Activated naive CD8-positive, alpha-beta T cell treated with anti-CD3 and anti-CD28 coated beads, Interleukin-2, amount 10 ng/mL, durations not matched to agents 7 days and 5 days (primary cell): ENCODE results near the gene GRIA1. TPM values are rescaled to one million over a fixed set of nuclear protein-coding genes. Genes with fewer than 3 reads are reported as not detected.

ENCODE experiments used
- ATAC-seq: fragments of 150-1000 bp; cut with Tn5 transposase; one replicate; pipeline ENCODE4 v1.10.0; 2021; ENCODE audit warnings: low read depth, moderate library complexity
- POLR2A ChIA-PET: fragments of 350-600 bp; sonication (Branson Sonifier 250); formaldehyde crosslinking; loops from one replicate; lab custom pipeline; 2021; ENCODE audit warnings: antibody characterized with exemption; lab: Charles Lee
- DNase-seq: peaks from one replicate; pipeline ENCODE4 v3.0.0; 2021
- H3K27ac Mint-ChIP-seq: one replicate; pipeline ENCODE4 v1.8.0; 2022; ENCODE audit warnings: mild to moderate bottlenecking, mixed read lengths
- H3K27me3 Mint-ChIP-seq: one replicate; pipeline ENCODE4 v1.8.0; 2022; ENCODE audit warnings: mild to moderate bottlenecking, moderate library complexity, mixed read lengths
- H3K36me3 Mint-ChIP-seq: one replicate; pipeline ENCODE4 v1.8.0; 2021; ENCODE audit warnings: mild to moderate bottlenecking, mixed read lengths
- H3K4me1 Mint-ChIP-seq: one replicate; pipeline ENCODE4 v1.8.0; 2021; ENCODE audit warnings: mixed read lengths
- H3K4me3 Mint-ChIP-seq: one replicate; pipeline ENCODE4 v1.8.0; 2022; ENCODE audit warnings: mild to moderate bottlenecking, moderate library complexity, mixed read lengths
- H3K9me3 Mint-ChIP-seq: one replicate; pipeline ENCODE4 v1.8.0; 2021; ENCODE audit warnings: mixed read lengths
- total RNA-seq, 2 experiments: library from RNA; stranded (reverse); gene quantifications; one replicate each; pipeline ENCODE4 v1.2.3, GENCODE V29; 2021

The GRIA1 gene
- total RNA-seq: not detected

- DNase-seq (no peak), ATAC-seq (no peak)
- Mint-ChIP-seq H3K4me1 (no peaks in the 10 kb centered on the region), H3K27ac (no peak within 1 kb of the TSS), H3K4me3 (no peak within 1 kb of the TSS), H3K9me3 (no peaks in the 10 kb centered on the region), H3K27me3 (peaks cover 29% of the 10 kb centered on the region), H3K36me3 (no peaks in the 10 kb centered on the region)
- POLR2A ChIA-PET: no interaction called here
These were observed at the start of gene GRIA1 for GRCh38 chr5:153490118-153491037. TSS of gene GRIA1 (plus strand) at chr5:153490670.

- ATAC-seq: no peak
- Mint-ChIP-seq H3K27ac (no peak overlapping the region), H3K36me3 (no peaks in the 10 kb centered on the region), H3K4me1 (no peaks in the 10 kb centered on the region), H3K27me3 (no peaks in the 10 kb centered on the region), H3K9me3 (peaks cover 1% of the 10 kb centered on the region), H3K4me3 (no peak overlapping the region)
- POLR2A ChIA-PET: no interaction called here
- no peak for DNase-seq
These were observed 44.4 kb upstream of the GRIA1 start for GRCh38 chr5:153445875-153446579.

- H3K4me3 Mint-ChIP-seq: no peak overlapping the region
- no peaks in the 10 kb centered on the region for H3K36me3 Mint-ChIP-seq
- no peak overlapping the region for H3K27ac Mint-ChIP-seq
- H3K4me1 Mint-ChIP-seq: no peaks in the 10 kb centered on the region
- H3K27me3 Mint-ChIP-seq: no peaks in the 10 kb centered on the region
- peaks cover 1% of the 10 kb centered on the region for H3K9me3 Mint-ChIP-seq
- DNase-seq (no peak), ATAC-seq (no peak)
- POLR2A ChIA-PET: no interaction called here
These were observed 42.9 kb upstream of the GRIA1 start for GRCh38 chr5:153447534-153447933.

- DNase-seq (no peak), ATAC-seq (no peak)
- peaks cover 1% of the 10 kb centered on the region for H3K9me3 Mint-ChIP-seq
- no peak overlapping the region for H3K4me3 Mint-ChIP-seq
- no peaks in the 10 kb centered on the region for H3K27me3 Mint-ChIP-seq
- H3K36me3 Mint-ChIP-seq: no peaks in the 10 kb centered on the region
- no peak overlapping the region for H3K27ac Mint-ChIP-seq
- POLR2A ChIA-PET: no interaction called here
- H3K4me1 Mint-ChIP-seq: no peaks in the 10 kb centered on the region
These were observed 34.1 kb upstream of the GRIA1 start for GRCh38 chr5:153456354-153456753.

- H3K36me3 Mint-ChIP-seq: no peaks in the 10 kb centered on the region
- H3K4me1 Mint-ChIP-seq: no peaks in the 10 kb centered on the region
- H3K27me3 Mint-ChIP-seq: no peaks in the 10 kb centered on the region
- no peak for DNase-seq
- POLR2A ChIA-PET: no interaction called here
- H3K4me3 Mint-ChIP-seq: no peak overlapping the region
- ATAC-seq: no peak
- H3K9me3 Mint-ChIP-seq: peaks cover 1% of the 10 kb centered on the region
- H3K27ac Mint-ChIP-seq: no peak overlapping the region
These were observed 33.5 kb upstream of the GRIA1 start for GRCh38 chr5:153456993-153457392.

DNA sequence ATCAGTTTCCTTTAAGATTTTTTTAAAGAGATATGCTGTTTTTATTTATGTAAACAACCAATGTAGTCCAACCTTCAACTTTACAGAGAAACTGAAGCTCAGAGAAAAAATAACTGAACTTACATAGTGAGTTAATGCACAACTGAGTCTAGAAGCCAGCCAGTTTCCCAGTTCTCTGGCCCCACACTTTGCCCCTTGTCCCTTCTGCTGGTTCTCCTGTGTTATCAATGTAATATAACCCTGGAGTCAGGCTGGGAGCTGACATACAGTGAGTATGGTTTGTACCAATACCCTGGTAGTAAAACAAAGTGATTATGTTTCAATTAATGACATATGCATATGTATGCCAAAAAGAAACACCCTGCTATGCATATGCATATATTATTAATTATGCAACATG, 32.2 kb upstream of the GRIA1 start:
- POLR2A ChIA-PET: no interaction called here
- no peak overlapping the region for H3K4me3 Mint-ChIP-seq
- ATAC-seq (no peak), DNase-seq (no peak)
- H3K27me3 Mint-ChIP-seq: no peaks in the 10 kb centered on the region
- H3K27ac Mint-ChIP-seq: no peak overlapping the region
- H3K9me3 Mint-ChIP-seq: peaks cover 1% of the 10 kb centered on the region
- no peaks in the 10 kb centered on the region for H3K36me3 Mint-ChIP-seq
- H3K4me1 Mint-ChIP-seq: no peaks in the 10 kb centered on the region

DNA sequence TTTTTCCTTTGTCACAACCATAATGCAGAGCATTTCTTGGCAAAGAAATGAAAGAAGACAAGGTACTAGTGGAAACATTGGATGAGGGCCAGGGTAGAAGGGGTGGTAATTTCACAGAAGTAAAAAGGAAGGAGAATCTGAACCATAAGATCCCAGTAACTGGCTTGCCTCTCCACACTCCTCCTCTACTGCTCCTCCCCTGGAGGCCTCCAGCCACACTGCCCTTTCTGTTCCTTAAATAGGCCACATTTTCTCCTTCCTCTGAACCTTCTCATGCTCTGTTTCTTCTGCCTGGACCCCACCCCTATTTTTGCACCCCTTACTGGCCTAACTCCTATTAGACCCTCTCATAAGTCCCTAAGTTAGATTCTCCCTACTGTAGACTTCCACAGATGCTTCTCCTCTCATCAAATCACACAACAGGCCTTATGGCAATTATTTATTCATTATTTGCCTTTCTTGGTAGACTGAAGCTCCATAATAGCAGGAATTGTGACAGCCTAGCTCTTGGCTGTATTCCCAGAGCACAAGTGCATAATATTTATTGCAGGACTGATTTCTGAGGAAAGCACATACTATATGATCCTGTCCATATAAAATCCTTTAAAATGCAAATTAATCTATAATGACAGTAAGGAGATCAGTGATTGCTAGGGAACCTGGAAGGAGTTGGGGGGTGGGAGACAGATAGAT, 31.3 kb upstream of the GRIA1 start:
- H3K4me3 Mint-ChIP-seq: no peak overlapping the region
- ATAC-seq: no peak
- DNase-seq: no peak
- H3K27me3 Mint-ChIP-seq: no peaks in the 10 kb centered on the region
- no peak overlapping the region for H3K27ac Mint-ChIP-seq
- no peaks in the 10 kb centered on the region for H3K9me3 Mint-ChIP-seq
- no peaks in the 10 kb centered on the region for H3K4me1 Mint-ChIP-seq
- POLR2A ChIA-PET: no interaction called here
- H3K36me3 Mint-ChIP-seq: no peaks in the 10 kb centered on the region

GRCh38 chr5:153460421-153460820, 30.0 kb upstream of the GRIA1 start:
- Mint-ChIP-seq H3K4me1 (no peaks in the 10 kb centered on the region), H3K4me3 (no peak overlapping the region), H3K27me3 (no peaks in the 10 kb centered on the region), H3K36me3 (no peaks in the 10 kb centered on the region), H3K27ac (no peak overlapping the region), H3K9me3 (no peaks in the 10 kb centered on the region)
- ATAC-seq (no peak), DNase-seq (no peak)
- POLR2A ChIA-PET: no interaction called here

GRCh38 chr5:153461341-153461740, 29.1 kb upstream of the GRIA1 start:
- H3K27me3 Mint-ChIP-seq: no peaks in the 10 kb centered on the region
- no peaks in the 10 kb centered on the region for H3K4me1 Mint-ChIP-seq
- POLR2A ChIA-PET: no interaction called here
- H3K4me3 Mint-ChIP-seq: no peak overlapping the region
- no peaks in the 10 kb centered on the region for H3K36me3 Mint-ChIP-seq
- DNase-seq (no peak), ATAC-seq (no peak)
- H3K27ac Mint-ChIP-seq: no peak overlapping the region
- no peaks in the 10 kb centered on the region for H3K9me3 Mint-ChIP-seq

GRCh38 chr5:153463806-153464205, 26.7 kb upstream of the GRIA1 start:
- no peaks in the 10 kb centered on the region for H3K4me1 Mint-ChIP-seq
- H3K27me3 Mint-ChIP-seq: no peaks in the 10 kb centered on the region
- no peaks in the 10 kb centered on the region for H3K36me3 Mint-ChIP-seq
- POLR2A ChIA-PET: no interaction called here
- H3K27ac Mint-ChIP-seq: no peak overlapping the region
- no peaks in the 10 kb centered on the region for H3K9me3 Mint-ChIP-seq
- DNase-seq (no peak), ATAC-seq (no peak)
- no peak overlapping the region for H3K4me3 Mint-ChIP-seq

DNA sequence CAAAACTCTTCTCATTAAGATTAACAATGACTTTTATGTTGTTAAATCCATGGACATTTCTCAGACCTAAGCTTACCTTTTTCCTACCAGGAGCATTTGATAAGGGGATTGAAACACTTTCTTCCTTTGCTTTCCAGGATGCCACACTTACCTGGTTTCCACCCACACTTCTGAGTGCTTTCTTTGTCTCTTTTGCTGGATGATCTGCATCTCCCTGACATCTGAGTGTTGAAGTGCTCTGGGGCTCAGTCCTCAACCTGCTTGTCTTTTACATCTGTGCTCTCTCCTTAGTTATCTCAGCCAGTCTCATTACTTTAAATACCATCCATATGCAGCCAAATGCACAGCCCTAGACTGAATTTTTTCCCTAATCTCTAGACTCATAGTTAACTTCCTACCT, 22.9 kb upstream of the GRIA1 start:
- H3K36me3 Mint-ChIP-seq: no peaks in the 10 kb centered on the region
- H3K9me3 Mint-ChIP-seq: no peaks in the 10 kb centered on the region
- no peaks in the 10 kb centered on the region for H3K27me3 Mint-ChIP-seq
- H3K4me3 Mint-ChIP-seq: no peak overlapping the region
- ATAC-seq (no peak), DNase-seq (no peak)
- no peak overlapping the region for H3K27ac Mint-ChIP-seq
- POLR2A ChIA-PET: no interaction called here
- H3K4me1 Mint-ChIP-seq: no peaks in the 10 kb centered on the region

- POLR2A ChIA-PET: no interaction called here
- DNase-seq (no peak), ATAC-seq (no peak)
- no peak overlapping the region for H3K27ac Mint-ChIP-seq
- H3K36me3 Mint-ChIP-seq: no peaks in the 10 kb centered on the region
- H3K9me3 Mint-ChIP-seq: peaks cover 2% of the 10 kb centered on the region
- no peaks in the 10 kb centered on the region for H3K4me1 Mint-ChIP-seq
- H3K4me3 Mint-ChIP-seq: no peak overlapping the region
- H3K27me3 Mint-ChIP-seq: no peaks in the 10 kb centered on the region
These were observed 21.0 kb upstream of the GRIA1 start for GRCh38 chr5:153469423-153469822.

GRCh38 chr5:153470736-153471135, 19.7 kb upstream of the GRIA1 start:
- Mint-ChIP-seq H3K4me3 (no peak overlapping the region), H3K9me3 (peaks cover 5% of the 10 kb centered on the region), H3K36me3 (no peaks in the 10 kb centered on the region), H3K27ac (no peak overlapping the region), H3K4me1 (no peaks in the 10 kb centered on the region), H3K27me3 (no peaks in the 10 kb centered on the region)
- no peak for ATAC-seq
- POLR2A ChIA-PET: no interaction called here
- DNase-seq: no peak
